Hepatocyte (in vitro differentiated cells): ENCODE results near the gene MEIS2. TPM values are rescaled to one million over a fixed set of nuclear protein-coding genes. Genes with fewer than 3 reads are reported as not detected.
A peak's percentile ranks its signal among the peaks of the same experiment; 100 is the strongest.

Source experiments
- DNase-seq: peaks from one replicate; pipeline ENCODE4 v3.0.0-alpha.2; 2016; ENCODE audit warnings: low spot score
- H2AFZ ChIP-seq: fragments of 200-600 bp; sonication (generic); 2 replicates; pipeline ENCODE4 v1.6.0; 2016; ENCODE audit warnings: antibody characterized with exemption, mild to moderate bottlenecking
- H3K27ac ChIP-seq: fragments of 200-600 bp; sonication (generic); 2 replicates; pipeline ENCODE4 v1.5.1; 2016; ENCODE audit warnings: mild to moderate bottlenecking
- H3K27me3 ChIP-seq: fragments of 200-600 bp; sonication (generic); 2 replicates; pipeline ENCODE4 v1.6.1; 2016
- H3K36me3 ChIP-seq: fragments of 200-600 bp; sonication (generic); replicated peaks from 2 replicates; pipeline ENCODE4 v1.5.1; 2016; ENCODE audit warnings: low read depth; ENCODE audit not compliant: insufficient read depth
- H3K4me1 ChIP-seq: fragments of 200-600 bp; sonication (generic); 2 replicates; pipeline ENCODE4 v1.5.1; 2016; ENCODE audit warnings: mild to moderate bottlenecking, moderate library complexity; ENCODE audit not compliant: insufficient read depth
- H3K4me2 ChIP-seq: fragments of 200-600 bp; sonication (generic); 2 replicates; pipeline ENCODE4 v1.6.0; 2016
- H3K4me3 ChIP-seq: fragments of 200-600 bp; sonication (generic); 2 replicates; pipeline ENCODE4 v1.5.1; 2016; ENCODE audit warnings: mild to moderate bottlenecking
- H3K79me2 ChIP-seq: fragments of 200-600 bp; sonication (generic); 2 replicates; pipeline ENCODE4 v1.6.0; 2017; ENCODE audit warnings: mild to moderate bottlenecking
- H3K9me2 ChIP-seq: fragments of 200-600 bp; sonication (generic); replicated peaks from 2 replicates; pipeline ENCODE4 v1.6.0; 2017; ENCODE audit warnings: mild to moderate bottlenecking; ENCODE audit not compliant: insufficient read depth
- H3K9me3 ChIP-seq: fragments of 200-600 bp; sonication (generic); 2 replicates; pipeline ENCODE4 v1.5.1; 2016; ENCODE audit warnings: low read depth, mild to moderate bottlenecking
- H4K20me1 ChIP-seq: fragments of 200-600 bp; sonication (generic); 2 replicates; pipeline ENCODE4 v1.6.0; 2016; ENCODE audit warnings: mild to moderate bottlenecking; ENCODE audit not compliant: insufficient read depth, poor library complexity, severe bottlenecking
- EZH2 ChIP-seq: fragments of 200-600 bp; sonication (generic); IDR thresholded peaks from 2 replicates; pipeline ENCODE4 v1.6.1; 2016; ENCODE audit warnings: antibody characterized with exemption, mild to moderate bottlenecking, borderline replicate concordance
- EZH2phosphoT487 ChIP-seq: fragments of 200-600 bp; sonication (generic); IDR thresholded peaks from one replicate; pipeline ENCODE4 v1.6.1; 2018; ENCODE audit warnings: antibody characterized with exemption, mild to moderate bottlenecking, low read depth, moderate library complexity; ENCODE audit not compliant: unreplicated experiment, severe bottlenecking
- WGBS: methylation state at CpG from one replicate; pipeline ENCODE4 v1.1.6; 2016; ENCODE audit warnings: low lambda C conversion rate; ENCODE audit errors: missing lambda C conversion rate; 5-methylcytosine and 5-hydroxymethylcytosine counted together
- polyA plus RNA-seq: library from polyadenylated mRNA; unstranded; fragments of >200 nt; fragmentation: Nextera tagmentation; extraction: Ambion mirVana; gene quantifications from 2 replicates; pipeline ENCODE4 v1.2.1, GENCODE V29; 2016
- total RNA-seq: library from RNA; depleted of rRNA; stranded (reverse); fragments of >200 nt; gene quantifications from 2 replicates; pipeline ENCODE4 v1.2.3, GENCODE V29; 2014
- TF ChIP-seq, protein P1 (sequence below): fragments of 200-600 bp; sonication (generic); IDR thresholded peaks from 2 replicates; pipeline ENCODE4 v1.5.1; 2016; ENCODE audit warnings: antibody characterized with exemption, mild to moderate bottlenecking; ENCODE audit not compliant: poor library complexity

MEIS2 gene
- total and polyA plus RNA-seq, 2 experiments from 2014 or later = 20.6 to 33.5 TPM

DNA sequence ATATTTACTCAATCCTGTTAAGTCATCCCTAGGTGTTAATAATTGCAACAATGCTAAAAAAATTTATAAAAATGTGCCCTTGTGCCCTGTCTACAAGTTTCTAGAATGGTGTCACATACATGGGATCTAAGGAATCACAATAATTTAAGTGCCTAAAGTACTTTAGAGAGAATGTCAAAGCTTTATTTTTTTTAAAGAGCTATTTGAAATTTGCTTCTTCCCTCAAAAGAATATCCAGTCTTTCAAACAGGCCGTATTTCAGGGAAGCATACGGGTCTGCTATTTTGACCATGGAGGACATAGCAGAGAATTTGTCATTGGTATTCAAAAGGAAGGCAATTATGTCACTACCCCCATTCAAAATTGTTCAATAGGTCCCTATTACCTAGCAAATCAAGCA lies 29.7 kb downstream of the MEIS2 start:
- no peaks in the 10 kb centered on the region for H3K9me2 ChIP-seq
- H3K4me3 ChIP-seq = no peak overlapping the region
- no peaks in the 10 kb centered on the region for H4K20me1 ChIP-seq
- H3K36me3 ChIP-seq = no peaks in the 10 kb centered on the region
- H3K27ac ChIP-seq = no peak overlapping the region
- no peak for TF ChIP-seq EZH2phosphoT487
- TF ChIP-seq EZH2 = no peak
- TF ChIP-seq, protein P1, sequence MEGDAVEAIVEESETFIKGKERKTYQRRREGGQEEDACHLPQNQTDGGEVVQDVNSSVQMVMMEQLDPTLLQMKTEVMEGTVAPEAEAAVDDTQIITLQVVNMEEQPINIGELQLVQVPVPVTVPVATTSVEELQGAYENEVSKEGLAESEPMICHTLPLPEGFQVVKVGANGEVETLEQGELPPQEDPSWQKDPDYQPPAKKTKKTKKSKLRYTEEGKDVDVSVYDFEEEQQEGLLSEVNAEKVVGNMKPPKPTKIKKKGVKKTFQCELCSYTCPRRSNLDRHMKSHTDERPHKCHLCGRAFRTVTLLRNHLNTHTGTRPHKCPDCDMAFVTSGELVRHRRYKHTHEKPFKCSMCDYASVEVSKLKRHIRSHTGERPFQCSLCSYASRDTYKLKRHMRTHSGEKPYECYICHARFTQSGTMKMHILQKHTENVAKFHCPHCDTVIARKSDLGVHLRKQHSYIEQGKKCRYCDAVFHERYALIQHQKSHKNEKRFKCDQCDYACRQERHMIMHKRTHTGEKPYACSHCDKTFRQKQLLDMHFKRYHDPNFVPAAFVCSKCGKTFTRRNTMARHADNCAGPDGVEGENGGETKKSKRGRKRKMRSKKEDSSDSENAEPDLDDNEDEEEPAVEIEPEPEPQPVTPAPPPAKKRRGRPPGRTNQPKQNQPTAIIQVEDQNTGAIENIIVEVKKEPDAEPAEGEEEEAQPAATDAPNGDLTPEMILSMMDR = no peak
- H3K79me2 ChIP-seq = no peaks in the 10 kb centered on the region
- no peaks in the 10 kb centered on the region for H3K4me1 ChIP-seq
- DNase-seq = no peak
- no peaks in the 10 kb centered on the region for H3K9me3 ChIP-seq
- H3K4me2 ChIP-seq = no peak overlapping the region
- H3K27me3 ChIP-seq = no peaks in the 10 kb centered on the region
- H2AFZ ChIP-seq = no peak overlapping the region
- WGBS = 46% methylated on average over 2 of the region's 2 CpGs

GRCh38 chr15:37061996-37062395 lies 38.4 kb downstream of the MEIS2 start:
- Histone ChIP-seq H4K20me1 (no peaks in the 10 kb centered on the region), H3K27me3 (no peaks in the 10 kb centered on the region), H2AFZ (no peak overlapping the region), H3K79me2 (no peaks in the 10 kb centered on the region), H3K4me1 (peaks cover 14% of the 10 kb centered on the region), H3K27ac (no peak overlapping the region), H3K4me2 (no peak overlapping the region), H3K9me2 (no peaks in the 10 kb centered on the region), H3K9me3 (no peaks in the 10 kb centered on the region), H3K36me3 (no peaks in the 10 kb centered on the region), H3K4me3 (no peak overlapping the region)
- WGBS = 100% methylated on average over 1 of the region's 1 CpG
- TF ChIP-seq, protein P1 = no peak
- no peak for TF ChIP-seq EZH2phosphoT487
- TF ChIP-seq EZH2 = no peak
- DNase-seq = no peak

DNA sequence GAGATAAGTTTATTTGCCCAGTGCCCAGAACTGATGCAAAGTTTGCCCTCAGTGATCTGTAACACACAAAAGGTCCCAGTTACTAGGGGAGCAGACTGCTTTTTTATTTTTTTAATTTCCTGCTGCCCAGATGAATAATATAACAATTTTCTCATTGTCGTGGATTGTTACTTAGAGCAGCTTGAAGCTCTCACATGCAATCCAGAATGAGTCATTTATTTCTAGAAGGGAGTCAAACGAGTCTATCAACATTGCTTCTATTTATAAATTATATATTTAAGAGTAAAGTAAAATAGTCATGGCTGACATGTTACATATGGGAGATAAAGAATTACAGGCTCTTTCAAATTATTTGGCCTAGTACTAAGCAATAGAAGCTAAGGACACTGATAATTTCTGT lies 41.3 kb downstream of the MEIS2 start:
- 36% methylated on average over 2 of the region's 2 CpGs for WGBS
- H3K4me3 ChIP-seq = no peak overlapping the region
- H4K20me1 ChIP-seq = no peaks in the 10 kb centered on the region
- DNase-seq = peak; percentile 37
- peak overlapping the region; percentile 70 for H3K27ac ChIP-seq
- no peak for TF ChIP-seq EZH2phosphoT487
- no peak for TF ChIP-seq EZH2
- TF ChIP-seq, protein P1 = no peak
- no peaks in the 10 kb centered on the region for H3K27me3 ChIP-seq
- H3K9me3 ChIP-seq = no peaks in the 10 kb centered on the region
- H3K4me1 ChIP-seq = peaks cover 14% of the 10 kb centered on the region
- no peaks in the 10 kb centered on the region for H3K36me3 ChIP-seq
- peaks cover 6% of the 10 kb centered on the region for H3K79me2 ChIP-seq
- H2AFZ ChIP-seq = no peak overlapping the region
- peak overlapping the region; percentile 24 for H3K4me2 ChIP-seq
- H3K9me2 ChIP-seq = no peaks in the 10 kb centered on the region
